Neural cell (in vitro differentiated cells): ENCODE measurements around the gene DNAJC3.

Experiments used
- CTCF ChIP-seq: fragments of 450-650 bp; IDR thresholded peaks from 2 replicates; pipeline ENCODE4 v1.5.1; 2014; ENCODE audit warnings: antibody characterized with exemption, mild to moderate bottlenecking, moderate library complexity; ENCODE audit not compliant: poor library complexity, severe bottlenecking
- EP300 ChIP-seq: fragments of 450-650 bp; conservative IDR thresholded peaks from 2 replicates; pipeline ENCODE4 v1.6.1; 2014; ENCODE audit warnings: antibody characterized with exemption, mild to moderate bottlenecking, moderate library complexity; ENCODE audit not compliant: poor library complexity, severe bottlenecking
- POLR2AphosphoS5 ChIP-seq: IDR thresholded peaks from 2 replicates; pipeline ENCODE4 v1.6.1; 2012

GRCh38 chr13:95833126-95833525 is 156.2 kb downstream of the DNAJC3 start:
- TF ChIP-seq CTCF = no peak
- no peak for TF ChIP-seq POLR2AphosphoS5
- no peak for TF ChIP-seq EP300
